ENCODE measurements around the gene LRRC23. TPM values are rescaled to one million over a fixed set of nuclear protein-coding genes. Genes with fewer than 3 reads are reported as not detected.
A peak's percentile ranks its signal among the peaks of the same experiment; 100 is the strongest.

The LRRC23 gene
- total and polyA plus RNA-seq, 9 of the 15 experiments (the other 6 are each of a cell fraction or from before 2014, with no cell fraction given), result 2.2 to 7.0 (median 3.0) TPM

GRCh38 chr12:6866920-6867412 lies 37.7 kb upstream of the LRRC23 start (continued):
- TF ChIP-seq, protein P1, sequence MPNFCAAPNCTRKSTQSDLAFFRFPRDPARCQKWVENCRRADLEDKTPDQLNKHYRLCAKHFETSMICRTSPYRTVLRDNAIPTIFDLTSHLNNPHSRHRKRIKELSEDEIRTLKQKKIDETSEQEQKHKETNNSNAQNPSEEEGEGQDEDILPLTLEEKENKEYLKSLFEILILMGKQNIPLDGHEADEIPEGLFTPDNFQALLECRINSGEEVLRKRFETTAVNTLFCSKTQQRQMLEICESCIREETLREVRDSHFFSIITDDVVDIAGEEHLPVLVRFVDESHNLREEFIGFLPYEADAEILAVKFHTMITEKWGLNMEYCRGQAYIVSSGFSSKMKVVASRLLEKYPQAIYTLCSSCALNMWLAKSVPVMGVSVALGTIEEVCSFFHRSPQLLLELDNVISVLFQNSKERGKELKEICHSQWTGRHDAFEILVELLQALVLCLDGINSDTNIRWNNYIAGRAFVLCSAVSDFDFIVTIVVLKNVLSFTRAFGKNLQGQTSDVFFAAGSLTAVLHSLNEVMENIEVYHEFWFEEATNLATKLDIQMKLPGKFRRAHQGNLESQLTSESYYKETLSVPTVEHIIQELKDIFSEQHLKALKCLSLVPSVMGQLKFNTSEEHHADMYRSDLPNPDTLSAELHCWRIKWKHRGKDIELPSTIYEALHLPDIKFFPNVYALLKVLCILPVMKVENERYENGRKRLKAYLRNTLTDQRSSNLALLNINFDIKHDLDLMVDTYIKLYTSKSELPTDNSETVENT (CRISPR knock-in tag; IDR thresholded peaks at IDR 0.05), result 0 out of 2 replicates have a peak, but pooled peaks have one; percentile 7

- peaks cover 47% of the 10 kb centered on the region for H4K20me1 ChIP-seq (replicated peaks; ENCODE audit: control insufficient read depth, insufficient read depth, low read length)
- in situ Hi-C loops (cut with MboI) (loop anchor here (5.0 kb wide), 1 partner anchor 75 kb away; the partner anchor contains the start of genes C12orf57 and RNU7-1), intact Hi-C loops (cut with micrococcal nuclease) (loop anchor here (5.0 kb wide), 1 partner anchor 75 kb away; the partner anchor contains the start of genes C12orf57 and RNU7-1)
- H3K9me1 ChIP-seq (ENCODE audit: control insufficient read depth, insufficient read depth, low read length), result no peaks in the 10 kb centered on the region
- DNase-seq (ENCODE audit: extremely low read depth in 1 of 4, low spot score in 3 of 4), result peak; percentile 78 to 91 (median 81)
- peak within 1 kb of the TSS; percentile 87 for H3K4me2 ChIP-seq (ENCODE audit: insufficient read depth, low read length)
- CTCF ChIA-PET (ENCODE audit: low intra/inter-chr PET ratio), result interaction anchor here (1.1 kb wide), 1 partner anchor 97 kb away, joined by 3 read pairs; no protein-coding TSS in a partner anchor
- peaks cover 69% of the 10 kb centered on the region for H3K36me3 ChIP-seq (ENCODE audit: control insufficient read depth, insufficient read depth, low read length)
- no peaks in the 10 kb centered on the region for H3K27me3 ChIP-seq (ENCODE audit: control insufficient read depth in 2 of 2, insufficient read depth in 2 of 2, low read length in 2 of 2)
- no peak for FAIRE-seq
- POLR2A ChIA-PET, result interaction anchor here (0.5 to 11.3 kb wide), 26 partner anchors 13 to 1051 kb away, joined by 3 to 174 read pairs (median 4); partner anchors contain the start of genes C12orf57, CDCA3, PTMS and RNU7-1
- peak within 1 kb of the TSS; percentile 94 for H3K27ac ChIP-seq (ENCODE audit: extremely low read depth, low read depth, low read length)
- under 1% methylated on average over 27 of the region's 86 CpGs for WGBS (ENCODE audit: insufficient coverage, low coverage, missing lambda C conversion rate)
- H3K79me2 ChIP-seq (ENCODE audit: control insufficient read depth, insufficient read depth, low read length), result peaks cover 46% of the 10 kb centered on the region
- H2AFZ ChIP-seq (ENCODE audit: low read depth, low read length), result peak within 1 kb of the TSS; percentile 74
- ATAC-seq, result peak; percentile 83
- BruUV-seq (replicated peaks), result no TSS peak
- H3K9me3 ChIP-seq (replicated peaks; ENCODE audit: control insufficient read depth, insufficient read depth, low read depth, low read length), result no peaks in the 10 kb centered on the region
- peak within 1 kb of the TSS; percentile 96 for H3K4me3 ChIP-seq
- peaks cover 33 to 53% of the 10 kb centered on the region in 2 experiments; a peak in 4 of 5 replicates for H3K4me1 ChIP-seq (replicated peaks in 1 of 2; ENCODE audit: control insufficient read depth in 2 of 2, insufficient read depth in 2 of 2, low read length in 2 of 2)
- peak within 1 kb of the TSS; percentile 87 to 98 for H3K9ac ChIP-seq (ENCODE audit: insufficient read depth in 1 of 2, low read depth in 2 of 2, low read length in 2 of 2)
- TF ChIP-seq FIP1L1 (IDR thresholded peaks at IDR 0.05; ENCODE audit: low read depth, low read length, poor library complexity, severe bottlenecking) (peak; percentile 99), SRSF3 (IDR thresholded peaks at IDR 0.05; ENCODE audit: insufficient read depth, low read length) (no peak), ZNF695 (CRISPR knock-in tag; IDR thresholded peaks at IDR 0.05) (no peak)
- TF ChIP-seq, protein P2, sequence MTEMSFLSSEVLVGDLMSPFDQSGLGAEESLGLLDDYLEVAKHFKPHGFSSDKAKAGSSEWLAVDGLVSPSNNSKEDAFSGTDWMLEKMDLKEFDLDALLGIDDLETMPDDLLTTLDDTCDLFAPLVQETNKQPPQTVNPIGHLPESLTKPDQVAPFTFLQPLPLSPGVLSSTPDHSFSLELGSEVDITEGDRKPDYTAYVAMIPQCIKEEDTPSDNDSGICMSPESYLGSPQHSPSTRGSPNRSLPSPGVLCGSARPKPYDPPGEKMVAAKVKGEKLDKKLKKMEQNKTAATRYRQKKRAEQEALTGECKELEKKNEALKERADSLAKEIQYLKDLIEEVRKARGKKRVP (CRISPR knock-in tag; IDR thresholded peaks at IDR 0.05), result no peak
- TF ChIP-seq, protein P3, sequence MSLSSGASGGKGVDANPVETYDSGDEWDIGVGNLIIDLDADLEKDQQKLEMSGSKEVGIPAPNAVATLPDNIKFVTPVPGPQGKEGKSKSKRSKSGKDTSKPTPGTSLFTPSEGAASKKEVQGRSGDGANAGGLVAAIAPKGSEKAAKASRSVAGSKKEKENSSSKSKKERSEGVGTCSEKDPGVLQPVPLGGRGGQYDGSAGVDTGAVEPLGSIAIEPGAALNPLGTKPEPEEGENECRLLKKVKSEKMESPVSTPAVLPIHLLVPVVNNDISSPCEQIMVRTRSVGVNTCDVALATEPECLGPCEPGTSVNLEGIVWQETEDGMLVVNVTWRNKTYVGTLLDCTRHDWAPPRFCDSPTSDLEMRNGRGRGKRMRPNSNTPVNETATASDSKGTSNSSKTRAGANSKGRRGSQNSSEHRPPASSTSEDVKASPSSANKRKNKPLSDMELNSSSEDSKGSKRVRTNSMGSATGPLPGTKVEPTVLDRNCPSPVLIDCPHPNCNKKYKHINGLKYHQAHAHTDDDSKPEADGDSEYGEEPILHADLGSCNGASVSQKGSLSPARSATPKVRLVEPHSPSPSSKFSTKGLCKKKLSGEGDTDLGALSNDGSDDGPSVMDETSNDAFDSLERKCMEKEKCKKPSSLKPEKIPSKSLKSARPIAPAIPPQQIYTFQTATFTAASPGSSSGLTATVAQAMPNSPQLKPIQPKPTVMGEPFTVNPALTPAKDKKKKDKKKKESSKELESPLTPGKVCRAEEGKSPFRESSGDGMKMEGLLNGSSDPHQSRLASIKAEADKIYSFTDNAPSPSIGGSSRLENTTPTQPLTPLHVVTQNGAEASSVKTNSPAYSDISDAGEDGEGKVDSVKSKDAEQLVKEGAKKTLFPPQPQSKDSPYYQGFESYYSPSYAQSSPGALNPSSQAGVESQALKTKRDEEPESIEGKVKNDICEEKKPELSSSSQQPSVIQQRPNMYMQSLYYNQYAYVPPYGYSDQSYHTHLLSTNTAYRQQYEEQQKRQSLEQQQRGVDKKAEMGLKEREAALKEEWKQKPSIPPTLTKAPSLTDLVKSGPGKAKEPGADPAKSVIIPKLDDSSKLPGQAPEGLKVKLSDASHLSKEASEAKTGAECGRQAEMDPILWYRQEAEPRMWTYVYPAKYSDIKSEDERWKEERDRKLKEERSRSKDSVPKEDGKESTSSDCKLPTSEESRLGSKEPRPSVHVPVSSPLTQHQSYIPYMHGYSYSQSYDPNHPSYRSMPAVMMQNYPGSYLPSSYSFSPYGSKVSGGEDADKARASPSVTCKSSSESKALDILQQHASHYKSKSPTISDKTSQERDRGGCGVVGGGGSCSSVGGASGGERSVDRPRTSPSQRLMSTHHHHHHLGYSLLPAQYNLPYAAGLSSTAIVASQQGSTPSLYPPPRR (CRISPR knock-in tag; IDR thresholded peaks at IDR 0.05; ENCODE audit: borderline replicate concordance), result no peak
Observed at GRCh38 chr12:6867413-6868210, 37.0 kb upstream of the LRRC23 start, which contains the start of gene TPI1. TPI1 (plus strand) TSS chr12:6867531; CDS start chr12:6867567, 36 bp downstream.
